SK-N-SH (cell line): ENCODE results near the gene ASTN2.

ENCODE experiments used
- EP300 ChIP-seq, 2 experiments: IDR thresholded peaks; 2 replicates each; pipeline versions ENCODE4 v1.4.0 to v1.6.1; 2012; ENCODE audit warnings: borderline replicate concordance in 1 of 2, low read depth in 1 of 2, low read length in 1 of 2
- EZH2phosphoT487 ChIP-seq: fragments of 200-600 bp; sonication (generic); IDR thresholded peaks from 2 replicates; pipeline ENCODE4 v1.6.1; 2017; ENCODE audit warnings: low read depth, mixed run types, mild to moderate bottlenecking, antibody characterized with exemption, moderate library complexity, borderline replicate concordance
- MXI1 ChIP-seq: IDR thresholded peaks from 2 replicates; pipeline ENCODE4 v1.6.1; 2012; ENCODE audit warnings: mild to moderate bottlenecking, low read depth, low read length, improper control_type of control experiment
- POLR2AphosphoS5 ChIP-seq: IDR thresholded peaks from 2 replicates; pipeline ENCODE4 v1.6.1; 2012; ENCODE audit warnings: low read depth, low read length
- SMC3 ChIP-seq: IDR thresholded peaks from 2 replicates; pipeline ENCODE4 v1.6.1; 2012; ENCODE audit warnings: low read depth, low read length, improper control_type of control experiment
- TAF1 ChIP-seq: IDR thresholded peaks from 2 replicates; pipeline ENCODE4 v1.6.1; 2012; ENCODE audit warnings: low read depth, mild to moderate bottlenecking, low read length, moderate library complexity, borderline replicate concordance
- TEAD4 ChIP-seq: IDR thresholded peaks from 2 replicates; pipeline ENCODE4 v1.4.0; 2012; ENCODE audit warnings: mild to moderate bottlenecking, borderline replicate concordance; ENCODE audit not compliant: insufficient read depth
- TF ChIP-seq, protein P1 (sequence below): fragments of 200-600 bp; sonication (generic); IDR thresholded peaks from 2 replicates; pipeline ENCODE4 v1.6.1; 2017; ENCODE audit warnings: antibody characterized with exemption, mild to moderate bottlenecking, moderate library complexity
- TF ChIP-seq, protein P2 (sequence below): IDR thresholded peaks from 2 replicates; pipeline ENCODE4 v1.4.0; 2012; ENCODE audit warnings: low read depth, borderline replicate concordance

DNA sequence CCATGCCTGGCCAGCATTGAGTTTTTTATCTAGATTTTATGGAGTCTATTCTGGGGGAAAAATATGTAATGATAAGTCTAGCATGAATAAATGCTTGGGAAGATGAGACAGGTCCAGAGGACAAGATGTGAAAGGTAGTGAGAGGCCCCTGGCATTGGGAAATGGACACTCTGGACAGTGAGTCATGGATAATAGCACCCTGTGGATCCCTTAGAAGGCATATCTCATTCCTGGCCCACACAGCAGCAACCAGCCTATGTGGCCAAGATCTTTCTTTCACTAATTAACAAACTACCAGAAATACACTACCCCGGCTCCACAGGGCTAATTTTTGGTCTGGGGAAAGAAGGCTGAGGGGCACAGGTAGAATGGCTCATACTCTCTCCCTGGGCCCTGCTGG, 371.7 kb downstream of the ASTN2 start:
- TF ChIP-seq TAF1 (no peak), SMC3 (no peak), EP300 (IDR thresholded peaks at IDR 0.05; ENCODE audit: borderline replicate concordance in 1 of 2, low read depth in 1 of 2, low read length in 1 of 2) (no peak), TEAD4 (no peak), POLR2AphosphoS5 (no peak), MXI1 (no peak), EZH2phosphoT487 (no peak)
- TF ChIP-seq, protein P1, sequence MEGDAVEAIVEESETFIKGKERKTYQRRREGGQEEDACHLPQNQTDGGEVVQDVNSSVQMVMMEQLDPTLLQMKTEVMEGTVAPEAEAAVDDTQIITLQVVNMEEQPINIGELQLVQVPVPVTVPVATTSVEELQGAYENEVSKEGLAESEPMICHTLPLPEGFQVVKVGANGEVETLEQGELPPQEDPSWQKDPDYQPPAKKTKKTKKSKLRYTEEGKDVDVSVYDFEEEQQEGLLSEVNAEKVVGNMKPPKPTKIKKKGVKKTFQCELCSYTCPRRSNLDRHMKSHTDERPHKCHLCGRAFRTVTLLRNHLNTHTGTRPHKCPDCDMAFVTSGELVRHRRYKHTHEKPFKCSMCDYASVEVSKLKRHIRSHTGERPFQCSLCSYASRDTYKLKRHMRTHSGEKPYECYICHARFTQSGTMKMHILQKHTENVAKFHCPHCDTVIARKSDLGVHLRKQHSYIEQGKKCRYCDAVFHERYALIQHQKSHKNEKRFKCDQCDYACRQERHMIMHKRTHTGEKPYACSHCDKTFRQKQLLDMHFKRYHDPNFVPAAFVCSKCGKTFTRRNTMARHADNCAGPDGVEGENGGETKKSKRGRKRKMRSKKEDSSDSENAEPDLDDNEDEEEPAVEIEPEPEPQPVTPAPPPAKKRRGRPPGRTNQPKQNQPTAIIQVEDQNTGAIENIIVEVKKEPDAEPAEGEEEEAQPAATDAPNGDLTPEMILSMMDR: no peak
- TF ChIP-seq, protein P2, sequence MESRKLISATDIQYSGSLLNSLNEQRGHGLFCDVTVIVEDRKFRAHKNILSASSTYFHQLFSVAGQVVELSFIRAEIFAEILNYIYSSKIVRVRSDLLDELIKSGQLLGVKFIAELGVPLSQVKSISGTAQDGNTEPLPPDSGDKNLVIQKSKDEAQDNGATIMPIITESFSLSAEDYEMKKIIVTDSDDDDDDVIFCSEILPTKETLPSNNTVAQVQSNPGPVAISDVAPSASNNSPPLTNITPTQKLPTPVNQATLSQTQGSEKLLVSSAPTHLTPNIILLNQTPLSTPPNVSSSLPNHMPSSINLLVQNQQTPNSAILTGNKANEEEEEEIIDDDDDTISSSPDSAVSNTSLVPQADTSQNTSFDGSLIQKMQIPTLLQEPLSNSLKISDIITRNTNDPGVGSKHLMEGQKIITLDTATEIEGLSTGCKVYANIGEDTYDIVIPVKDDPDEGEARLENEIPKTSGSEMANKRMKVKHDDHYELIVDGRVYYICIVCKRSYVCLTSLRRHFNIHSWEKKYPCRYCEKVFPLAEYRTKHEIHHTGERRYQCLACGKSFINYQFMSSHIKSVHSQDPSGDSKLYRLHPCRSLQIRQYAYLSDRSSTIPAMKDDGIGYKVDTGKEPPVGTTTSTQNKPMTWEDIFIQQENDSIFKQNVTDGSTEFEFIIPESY: no peak
